ENCODE measurements around the gene FAM50B. TPM values are rescaled to one million over a fixed set of nuclear protein-coding genes. Genes with fewer than 3 reads are reported as not detected.

FAM50B gene
- total RNA-seq, 1 experiment from 2014 or later: 3.3 TPM

DNA sequence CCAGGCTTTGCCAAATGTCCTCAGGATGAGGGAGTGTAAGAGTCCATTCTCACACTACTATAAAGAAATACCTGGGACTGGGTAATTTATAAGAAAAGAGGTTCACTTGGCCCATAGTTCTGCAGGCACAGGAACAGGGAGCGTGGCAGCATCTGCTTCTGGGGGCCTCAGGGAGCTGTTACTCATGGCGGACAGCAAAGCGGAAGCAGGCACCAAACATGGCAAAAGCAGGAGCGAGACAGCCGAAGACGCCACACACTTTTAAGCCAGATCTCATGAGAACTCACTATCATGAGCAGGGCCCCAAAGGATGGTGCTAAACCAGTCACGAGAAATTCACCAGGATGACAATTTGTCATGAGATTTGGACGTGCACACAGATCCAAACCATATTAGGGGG is 22.8 kb downstream of the FAM50B start:
- Histone ChIP-seq H3K23ac (ENCODE audit: insufficient read length, low read depth, low read length) (no peak overlapping the region), H2BK20ac (ENCODE audit: low read depth, low read length, poor library complexity, severe bottlenecking) (no peak overlapping the region), H3K9ac (ENCODE audit: extremely low read depth, insufficient read length, low read length) (no peak overlapping the region), H4K5ac (ENCODE audit: insufficient read length, low read depth, low read length) (no peak overlapping the region), H3K4me1 (ENCODE audit: insufficient read depth, low read length) (peaks cover 3% of the 10 kb centered on the region; the same call in 1 of the 2 replicates), H3K23me2 (ENCODE audit: insufficient read length, low read depth, low read length, poor library complexity, severe bottlenecking) (no peaks in the 10 kb centered on the region), H2AK5ac (ENCODE audit: insufficient read length, low read length) (no peak overlapping the region), H4K91ac (ENCODE audit: insufficient read length, low read depth, low read length) (no peak overlapping the region), H3K79me1 (ENCODE audit: insufficient read depth, low read depth, low read length, poor library complexity, severe bottlenecking) (no peaks in the 10 kb centered on the region), H3K18ac (ENCODE audit: insufficient read length, low read depth, low read length) (no peak overlapping the region), H2BK5ac (ENCODE audit: insufficient read length, low read length) (no peak overlapping the region), H2BK120ac (ENCODE audit: low read depth, low read length, poor library complexity, severe bottlenecking) (no peak overlapping the region), H2AFZ (ENCODE audit: low read length) (no peak overlapping the region), H2BK15ac (ENCODE audit: low read depth, low read length) (no peak overlapping the region), H3T11ph (ENCODE audit: low read length) (no peak overlapping the region), H4K20me1 (ENCODE audit: control insufficient read depth, insufficient read depth, insufficient read length) (no peaks in the 10 kb centered on the region), H3K4me2 (ENCODE audit: insufficient read depth, insufficient read length, low read length) (no peak overlapping the region), H3K27me3 (ENCODE audit: insufficient read depth, low read length) (no peaks in the 10 kb centered on the region), H2BK12ac (ENCODE audit: insufficient read length, low read depth, low read length) (no peak overlapping the region), H3K79me2 (ENCODE audit: insufficient read depth, low read length) (no peaks in the 10 kb centered on the region), H4K8ac (replicated peaks; ENCODE audit: insufficient read length, low read depth, low read length) (no peak overlapping the region), H3K56ac (ENCODE audit: insufficient read length, low read depth, low read length) (no peak overlapping the region), H3K14ac (ENCODE audit: insufficient read depth, low read length) (no peak overlapping the region), H3K9me3 (ENCODE audit: control insufficient read depth, low read depth, low read length) (no peaks in the 10 kb centered on the region), H3K4ac (ENCODE audit: low read depth, low read length) (no peak overlapping the region), H3K27ac (ENCODE audit: insufficient read length, low read depth, low read length) (no peak overlapping the region)
- Mint-ChIP-seq H3K36me3 (ENCODE audit: insufficient read depth in 1 of 3, low read depth in 3 of 3) (no peaks in the 10 kb centered on the region), H3K4me3 (no peak overlapping the region), H3K9me3 (no peaks in the 10 kb centered on the region), H3K4me1 (peaks cover 2 to 6% of the 10 kb centered on the region in 2 experiments; a peak in 3 of 4 replicates), H3K27me3 (ENCODE audit: low read depth) (peaks cover 4% of the 10 kb centered on the region; the same call in 1 of the 2 replicates), H3K27ac (no peak overlapping the region)
- TF ChIP-seq, protein P1, sequence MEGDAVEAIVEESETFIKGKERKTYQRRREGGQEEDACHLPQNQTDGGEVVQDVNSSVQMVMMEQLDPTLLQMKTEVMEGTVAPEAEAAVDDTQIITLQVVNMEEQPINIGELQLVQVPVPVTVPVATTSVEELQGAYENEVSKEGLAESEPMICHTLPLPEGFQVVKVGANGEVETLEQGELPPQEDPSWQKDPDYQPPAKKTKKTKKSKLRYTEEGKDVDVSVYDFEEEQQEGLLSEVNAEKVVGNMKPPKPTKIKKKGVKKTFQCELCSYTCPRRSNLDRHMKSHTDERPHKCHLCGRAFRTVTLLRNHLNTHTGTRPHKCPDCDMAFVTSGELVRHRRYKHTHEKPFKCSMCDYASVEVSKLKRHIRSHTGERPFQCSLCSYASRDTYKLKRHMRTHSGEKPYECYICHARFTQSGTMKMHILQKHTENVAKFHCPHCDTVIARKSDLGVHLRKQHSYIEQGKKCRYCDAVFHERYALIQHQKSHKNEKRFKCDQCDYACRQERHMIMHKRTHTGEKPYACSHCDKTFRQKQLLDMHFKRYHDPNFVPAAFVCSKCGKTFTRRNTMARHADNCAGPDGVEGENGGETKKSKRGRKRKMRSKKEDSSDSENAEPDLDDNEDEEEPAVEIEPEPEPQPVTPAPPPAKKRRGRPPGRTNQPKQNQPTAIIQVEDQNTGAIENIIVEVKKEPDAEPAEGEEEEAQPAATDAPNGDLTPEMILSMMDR (conservative IDR thresholded peaks at IDR 0.05): no peak
- WGBS (ENCODE audit: extremely low coverage, insufficient read length, low lambda C conversion rate): no CpG with 5 or more reads among the region's 8 CpGs
- DNase-seq: no peak
